Activated naive CD8-positive, alpha-beta T cell treated with anti-CD3 and anti-CD28 coated beads for 36 hours (primary cell): ENCODE results near the gene DIPK1A. TPM values are rescaled to one million over a fixed set of nuclear protein-coding genes. Genes with fewer than 3 reads are reported as not detected.
"Not testable (repeated sequence)": the region's sequence is repeated elsewhere in the genome, so short reads cannot be mapped to it uniquely, and the experiment has no call there.

Experiments
- DNase-seq: peaks from one replicate; pipeline ENCODE4 v3.0.0; 2021
- H3K27ac Mint-ChIP-seq: one replicate; pipeline ENCODE4 v1.8.0; 2022; ENCODE audit warnings: mild to moderate bottlenecking, moderate library complexity, mixed read lengths
- H3K27me3 Mint-ChIP-seq: one replicate; pipeline ENCODE4 v1.8.0; 2022; ENCODE audit warnings: mild to moderate bottlenecking, mixed read lengths
- H3K36me3 Mint-ChIP-seq: one replicate; pipeline ENCODE4 v1.8.0; 2021; ENCODE audit warnings: mild to moderate bottlenecking, mixed read lengths
- H3K4me1 Mint-ChIP-seq: one replicate; pipeline ENCODE4 v1.8.0; 2021; ENCODE audit warnings: mixed read lengths
- H3K4me3 Mint-ChIP-seq: one replicate; pipeline ENCODE4 v1.8.0; 2022; ENCODE audit warnings: mild to moderate bottlenecking, moderate library complexity, mixed read lengths
- H3K9me3 Mint-ChIP-seq: one replicate; pipeline ENCODE4 v1.8.0; 2022; ENCODE audit warnings: mixed read lengths
- total RNA-seq, 2 experiments: library from RNA; stranded (reverse); gene quantifications; one replicate each; pipeline ENCODE4 v1.2.3, GENCODE V29; 2021

Gene DIPK1A
- total RNA-seq, 2 experiments from 2014 or later = 8.4 to 9.4 TPM

GRCh38 chr1:92898053-92898452 lies 63.2 kb downstream of the DIPK1A start:
- DNase-seq, H3K4me3 Mint-ChIP-seq, H3K4me1 Mint-ChIP-seq, H3K27ac Mint-ChIP-seq, H3K27me3 Mint-ChIP-seq: not testable (repeated sequence)
- Mint-ChIP-seq H3K36me3 (peaks cover 48% of the 10 kb centered on the region), H3K9me3 (peaks cover 22% of the 10 kb centered on the region)

GRCh38 chr1:92887465-92887864 lies 73.8 kb downstream of the DIPK1A start:
- Mint-ChIP-seq H3K27ac (no peak overlapping the region), H3K4me3 (no peak overlapping the region), H3K27me3 (no peaks in the 10 kb centered on the region), H3K36me3 (peaks cover 17% of the 10 kb centered on the region), H3K4me1 (peaks cover 19% of the 10 kb centered on the region), H3K9me3 (peaks cover 12% of the 10 kb centered on the region)
- no peak for DNase-seq

- peaks cover 12% of the 10 kb centered on the region for H3K36me3 Mint-ChIP-seq
- H3K9me3 Mint-ChIP-seq = peaks cover 10% of the 10 kb centered on the region
- peaks cover 19% of the 10 kb centered on the region for H3K4me1 Mint-ChIP-seq
- no peaks in the 10 kb centered on the region for H3K27me3 Mint-ChIP-seq
- DNase-seq = no peak
- no peak overlapping the region for H3K27ac Mint-ChIP-seq
- no peak overlapping the region for H3K4me3 Mint-ChIP-seq
These were observed 74.3 kb downstream of the DIPK1A start for GRCh38 chr1:92886886-92887419.

- DNase-seq = no peak
- no peak overlapping the region for H3K27ac Mint-ChIP-seq
These were observed 77.1 kb downstream of the DIPK1A start for GRCh38 chr1:92884195-92884594.

GRCh38 chr1:92883297-92883696 lies 78.0 kb downstream of the DIPK1A start:
- no peak overlapping the region for H3K4me3 Mint-ChIP-seq
- H3K4me1 Mint-ChIP-seq = peaks cover 19% of the 10 kb centered on the region
- H3K36me3 Mint-ChIP-seq = peaks cover 3% of the 10 kb centered on the region
- no peaks in the 10 kb centered on the region for H3K27me3 Mint-ChIP-seq
- DNase-seq = no peak
- H3K27ac Mint-ChIP-seq = peak overlapping the region; percentile 71
- no peaks in the 10 kb centered on the region for H3K9me3 Mint-ChIP-seq

More at GRCh38 chr1:92884195-92884594, 77.1 kb downstream of the DIPK1A start:
- Mint-ChIP-seq H3K9me3 (peaks cover 2% of the 10 kb centered on the region), H3K36me3 (peaks cover 3% of the 10 kb centered on the region), H3K4me3 (no peak overlapping the region), H3K27me3 (no peaks in the 10 kb centered on the region), H3K4me1 (peaks cover 19% of the 10 kb centered on the region)

GRCh38 chr1:92882819-92883218 lies 78.4 kb downstream of the DIPK1A start:
- no peaks in the 10 kb centered on the region for H3K27me3 Mint-ChIP-seq
- peaks cover 24% of the 10 kb centered on the region for H3K4me1 Mint-ChIP-seq
- peak overlapping the region; percentile 71 for H3K27ac Mint-ChIP-seq
- no peak overlapping the region for H3K4me3 Mint-ChIP-seq
- no peaks in the 10 kb centered on the region for H3K9me3 Mint-ChIP-seq
- DNase-seq = no peak
- H3K36me3 Mint-ChIP-seq = peaks cover 5% of the 10 kb centered on the region

GRCh38 chr1:92881391-92881790 lies 79.9 kb downstream of the DIPK1A start:
- Mint-ChIP-seq H3K4me3 (no peak overlapping the region), H3K4me1 (peaks cover 29% of the 10 kb centered on the region), H3K27ac (no peak overlapping the region), H3K36me3 (peaks cover 6% of the 10 kb centered on the region), H3K27me3 (no peaks in the 10 kb centered on the region), H3K9me3 (no peaks in the 10 kb centered on the region)
- DNase-seq = no peak

GRCh38 chr1:92879316-92879968 lies 81.8 kb downstream of the DIPK1A start:
- Mint-ChIP-seq H3K27me3 (no peaks in the 10 kb centered on the region), H3K4me1 (peaks cover 28% of the 10 kb centered on the region), H3K27ac (no peak overlapping the region), H3K9me3 (no peaks in the 10 kb centered on the region), H3K4me3 (no peak overlapping the region), H3K36me3 (peaks cover 15% of the 10 kb centered on the region)
- DNase-seq = no peak

- peak overlapping the region; percentile 82 for H3K27ac Mint-ChIP-seq
These were observed 83.5 kb downstream of the DIPK1A start for GRCh38 chr1:92877792-92878191.

GRCh38 chr1:92877081-92877711 lies 84.1 kb downstream of the DIPK1A start:
- Mint-ChIP-seq H3K27me3 (no peaks in the 10 kb centered on the region), H3K4me3 (no peak overlapping the region), H3K36me3 (peaks cover 27% of the 10 kb centered on the region), H3K4me1 (peaks cover 13% of the 10 kb centered on the region), H3K9me3 (peaks cover 2% of the 10 kb centered on the region), H3K27ac (peak overlapping the region; percentile 82)
- no peak for DNase-seq

More at GRCh38 chr1:92877792-92878191, 83.5 kb downstream of the DIPK1A start:
- H3K4me3 Mint-ChIP-seq = peak overlapping the region; percentile 26
- H3K27me3 Mint-ChIP-seq = no peaks in the 10 kb centered on the region
- peaks cover 15% of the 10 kb centered on the region for H3K4me1 Mint-ChIP-seq
- no peak for DNase-seq
- H3K36me3 Mint-ChIP-seq = peaks cover 21% of the 10 kb centered on the region
- H3K9me3 Mint-ChIP-seq = no peaks in the 10 kb centered on the region

GRCh38 chr1:92876351-92876750 lies 84.9 kb downstream of the DIPK1A start:
- Mint-ChIP-seq H3K36me3 (peaks cover 33% of the 10 kb centered on the region), H3K4me3 (no peak overlapping the region), H3K4me1 (peaks cover 13% of the 10 kb centered on the region), H3K9me3 (peaks cover 2% of the 10 kb centered on the region), H3K27me3 (no peaks in the 10 kb centered on the region), H3K27ac (peak overlapping the region; percentile 59)
- DNase-seq = no peak

GRCh38 chr1:92874987-92875386 lies 86.3 kb downstream of the DIPK1A start:
- H3K36me3 Mint-ChIP-seq = peaks cover 29% of the 10 kb centered on the region
- peaks cover 17% of the 10 kb centered on the region for H3K4me1 Mint-ChIP-seq
- no peak for DNase-seq
- no peak overlapping the region for H3K27ac Mint-ChIP-seq
- H3K27me3 Mint-ChIP-seq = no peaks in the 10 kb centered on the region
- peaks cover 2% of the 10 kb centered on the region for H3K9me3 Mint-ChIP-seq
- no peak overlapping the region for H3K4me3 Mint-ChIP-seq

- H3K27ac Mint-ChIP-seq = no peak overlapping the region
- H3K4me1 Mint-ChIP-seq = peaks cover 15% of the 10 kb centered on the region
- H3K27me3 Mint-ChIP-seq = no peaks in the 10 kb centered on the region
- peaks cover 2% of the 10 kb centered on the region for H3K9me3 Mint-ChIP-seq
- H3K36me3 Mint-ChIP-seq = peaks cover 28% of the 10 kb centered on the region
- no peak overlapping the region for H3K4me3 Mint-ChIP-seq
- no peak for DNase-seq
These were observed 88.5 kb downstream of the DIPK1A start for GRCh38 chr1:92872719-92873118.

- peaks cover 7% of the 10 kb centered on the region for H3K4me1 Mint-ChIP-seq
- H3K27ac Mint-ChIP-seq = no peak overlapping the region
- H3K27me3 Mint-ChIP-seq = no peaks in the 10 kb centered on the region
- peaks cover 2% of the 10 kb centered on the region for H3K9me3 Mint-ChIP-seq
- H3K4me3 Mint-ChIP-seq = no peak overlapping the region
- DNase-seq = no peak
- peaks cover 25% of the 10 kb centered on the region for H3K36me3 Mint-ChIP-seq
These were observed 90.7 kb downstream of the DIPK1A start for GRCh38 chr1:92870591-92870990.

- Mint-ChIP-seq H3K4me3 (no peak overlapping the region), H3K4me1 (peaks cover 2% of the 10 kb centered on the region), H3K36me3 (no peaks in the 10 kb centered on the region), H3K27ac (no peak overlapping the region), H3K9me3 (no peaks in the 10 kb centered on the region), H3K27me3 (no peaks in the 10 kb centered on the region)
- DNase-seq = no peak
These were observed 97.1 kb downstream of the DIPK1A start for GRCh38 chr1:92864131-92864530.

GRCh38 chr1:92862605-92863004 lies 98.7 kb downstream of the DIPK1A start:
- H3K4me3 Mint-ChIP-seq = no peak overlapping the region
- no peak overlapping the region for H3K27ac Mint-ChIP-seq
- no peaks in the 10 kb centered on the region for H3K9me3 Mint-ChIP-seq

More at GRCh38 chr1:92862605-92863004, 98.7 kb downstream of the DIPK1A start:
- Mint-ChIP-seq H3K27me3 (no peaks in the 10 kb centered on the region), H3K4me1 (peaks cover 10% of the 10 kb centered on the region), H3K36me3 (no peaks in the 10 kb centered on the region)
- DNase-seq = no peak
